Activated CD8-positive, alpha-beta T cell treated with anti-CD3 and anti-CD28 coated beads for 36 hours (primary cell): ENCODE measurements around the gene UNC13C. TPM values are rescaled to one million over a fixed set of nuclear protein-coding genes. Genes with fewer than 3 reads are reported as not detected.

ENCODE experiments used
- ATAC-seq: fragments of 200-7000 bp; cut with Tn5 transposase; one replicate; pipeline ENCODE4 v1.10.0; 2021; ENCODE audit warnings: mild to moderate bottlenecking, moderate library complexity
- CTCF ChIA-PET: fragments of 350-600 bp; sonication (Branson Sonifier 250); formaldehyde crosslinking; loops from one replicate; lab custom pipeline; 2021; ENCODE audit warnings: antibody characterized with exemption; lab: Charles Lee
- POLR2A ChIA-PET: fragments of 350-600 bp; sonication (Branson Sonifier 250); formaldehyde crosslinking; loops from one replicate; lab custom pipeline; 2021; ENCODE audit warnings: antibody characterized with exemption; lab: Charles Lee
- DNase-seq: peaks from one replicate; pipeline ENCODE4 v3.0.0-alpha.2; 2020
- H3K27ac Mint-ChIP-seq: one replicate; pipeline ENCODE4 v1.8.0; 2021; ENCODE audit warnings: mild to moderate bottlenecking, mixed read lengths
- H3K27me3 Mint-ChIP-seq: one replicate; pipeline ENCODE4 v1.8.0; 2021; ENCODE audit warnings: mixed read lengths
- H3K36me3 Mint-ChIP-seq: one replicate; pipeline ENCODE4 v1.8.0; 2021; ENCODE audit warnings: low read depth, mixed read lengths
- H3K4me1 Mint-ChIP-seq: one replicate; pipeline ENCODE4 v1.8.0; 2021; ENCODE audit warnings: low read depth, mixed read lengths
- H3K4me3 Mint-ChIP-seq: one replicate; pipeline ENCODE4 v1.8.0; 2021; ENCODE audit warnings: mild to moderate bottlenecking, moderate library complexity, mixed read lengths
- H3K9me3 Mint-ChIP-seq: one replicate; pipeline ENCODE4 v1.8.0; 2021; ENCODE audit warnings: mixed read lengths
- CTCF ChIP-seq: fragments of 200-600 bp; IDR thresholded peaks from one replicate; pipeline ENCODE4 v1.8.0; 2022; ENCODE audit warnings: antibody characterized with exemption, mild to moderate bottlenecking
- intact Hi-C: fragments of 100-400 bp; cut with micrococcal nuclease; formaldehyde crosslinking; loops from one replicate; pipeline ENCODE4 v1.10.0; 2022
- total RNA-seq, 2 experiments: library from RNA; stranded (reverse); gene quantifications; one replicate each; pipeline ENCODE4 v1.2.3, GENCODE V29; 2021

Gene UNC13C
- total RNA-seq, 2 experiments from 2014 or later = not detected

- no peaks in the 10 kb centered on the region for H3K4me1 Mint-ChIP-seq
- H3K27me3 Mint-ChIP-seq = no peaks in the 10 kb centered on the region
- TF ChIP-seq CTCF = no peak
- H3K36me3 Mint-ChIP-seq = no peaks in the 10 kb centered on the region
- intact Hi-C loops = no loop called here
- DNase-seq (no peak), ATAC-seq (no peak)
- CTCF ChIA-PET = no interaction called here
- POLR2A ChIA-PET = no interaction called here
- no peak overlapping the region for H3K4me3 Mint-ChIP-seq
- no peak overlapping the region for H3K27ac Mint-ChIP-seq
- H3K9me3 Mint-ChIP-seq = no peaks in the 10 kb centered on the region
These were observed 526.5 kb downstream of the UNC13C start for GRCh38 chr15:54504695-54505094.

- ATAC-seq = no peak
- peaks cover 1% of the 10 kb centered on the region for H3K27me3 Mint-ChIP-seq
- intact Hi-C loops = no loop called here
- DNase-seq = no peak
- no peaks in the 10 kb centered on the region for H3K9me3 Mint-ChIP-seq
- H3K4me1 Mint-ChIP-seq = no peaks in the 10 kb centered on the region
- H3K27ac Mint-ChIP-seq = no peak overlapping the region
- TF ChIP-seq CTCF = no peak
- CTCF ChIA-PET = no interaction called here
- POLR2A ChIA-PET = no interaction called here
- no peaks in the 10 kb centered on the region for H3K36me3 Mint-ChIP-seq
- no peak overlapping the region for H3K4me3 Mint-ChIP-seq
These were observed 528.8 kb downstream of the UNC13C start for GRCh38 chr15:54506977-54507524.

GRCh38 chr15:54514601-54515000 lies 536.4 kb downstream of the UNC13C start:
- H3K27ac Mint-ChIP-seq = no peak overlapping the region
- no peaks in the 10 kb centered on the region for H3K9me3 Mint-ChIP-seq
- peaks cover 3% of the 10 kb centered on the region for H3K27me3 Mint-ChIP-seq
- no peak for TF ChIP-seq CTCF
- no peak overlapping the region for H3K4me3 Mint-ChIP-seq
- peaks cover 10% of the 10 kb centered on the region for H3K4me1 Mint-ChIP-seq
- ATAC-seq = no peak
- intact Hi-C loops = no loop called here
- DNase-seq = no peak
- no peaks in the 10 kb centered on the region for H3K36me3 Mint-ChIP-seq
- ChIA-PET POLR2A (no interaction called here), CTCF (no interaction called here)

- no peak for TF ChIP-seq CTCF
- no peak overlapping the region for H3K27ac Mint-ChIP-seq
- ChIA-PET POLR2A (no interaction called here), CTCF (no interaction called here)
- no peak overlapping the region for H3K4me3 Mint-ChIP-seq
- H3K4me1 Mint-ChIP-seq = peaks cover 21% of the 10 kb centered on the region
- no peaks in the 10 kb centered on the region for H3K36me3 Mint-ChIP-seq
- intact Hi-C loops = no loop called here
- H3K27me3 Mint-ChIP-seq = peaks cover 1% of the 10 kb centered on the region
- DNase-seq (no peak), ATAC-seq (no peak)
- no peaks in the 10 kb centered on the region for H3K9me3 Mint-ChIP-seq
These were observed 537.7 kb downstream of the UNC13C start for GRCh38 chr15:54515664-54516582.

- POLR2A ChIA-PET = no interaction called here
- no peaks in the 10 kb centered on the region for H3K36me3 Mint-ChIP-seq
- intact Hi-C loops = no loop called here
These were observed 539.1 kb downstream of the UNC13C start for GRCh38 chr15:54517366-54517765.

More at GRCh38 chr15:54517366-54517765, 539.1 kb downstream of the UNC13C start:
- Mint-ChIP-seq H3K9me3 (no peaks in the 10 kb centered on the region), H3K27me3 (peaks cover 1% of the 10 kb centered on the region), H3K4me1 (peaks cover 24% of the 10 kb centered on the region), H3K4me3 (no peak overlapping the region), H3K27ac (no peak overlapping the region)
- CTCF ChIA-PET = no interaction called here
- no peak for DNase-seq
- ATAC-seq = no peak
- no peak for TF ChIP-seq CTCF
